HG03025 (cell line): ENCODE measurements around the gene ADAM12.

Source experiments
- ATAC-seq: cut with Tn5 transposase; IDR thresholded peaks from one replicate; pipeline ENCODE4 v1.9.1; 2021; ENCODE audit warnings: mild to moderate bottlenecking, moderate library complexity; ENCODE audit not compliant: unreplicated experiment, low FRiP score

ADAM12 gene

DNA sequence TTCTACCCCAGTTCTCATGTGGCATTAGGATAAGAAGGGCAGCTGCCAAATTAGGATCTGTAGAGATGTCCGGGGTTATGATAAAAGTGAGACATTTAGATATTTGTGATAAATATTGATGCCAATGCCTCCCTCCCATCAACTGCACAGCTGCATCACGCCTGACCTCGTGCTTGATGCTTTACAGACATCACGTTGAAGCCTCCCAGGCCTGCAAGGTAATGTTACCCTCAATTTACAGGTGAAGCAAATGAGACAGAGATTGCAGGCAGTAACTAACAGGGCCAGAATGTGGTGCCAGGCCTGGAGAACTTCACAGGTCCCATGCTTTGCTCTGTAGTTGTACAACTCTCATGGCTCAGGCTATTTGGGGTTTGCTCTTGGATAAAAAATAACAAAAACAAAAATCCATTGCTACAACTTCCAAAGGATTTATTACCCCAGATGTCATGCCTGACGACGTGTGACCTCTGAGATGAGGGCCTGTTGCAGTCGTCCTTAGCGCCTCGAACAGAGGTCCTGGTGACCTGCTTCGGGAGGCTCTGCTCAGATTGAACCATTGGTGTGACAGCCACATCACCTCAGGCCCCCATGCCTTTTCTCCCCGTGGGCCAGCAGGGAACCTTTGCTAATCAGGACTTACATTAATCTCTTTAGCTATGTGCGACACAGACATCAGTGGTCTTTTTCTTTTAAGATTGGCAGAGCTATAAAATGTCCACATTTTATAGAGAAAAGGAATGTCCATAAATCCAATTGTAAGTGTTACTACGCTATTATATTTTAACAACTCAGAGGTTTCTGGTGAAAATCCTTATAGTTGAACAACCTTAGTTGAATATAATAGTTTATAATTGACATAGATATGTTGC is 169.3 kb downstream of the ADAM12 start:
- ATAC-seq = no peak

DNA sequence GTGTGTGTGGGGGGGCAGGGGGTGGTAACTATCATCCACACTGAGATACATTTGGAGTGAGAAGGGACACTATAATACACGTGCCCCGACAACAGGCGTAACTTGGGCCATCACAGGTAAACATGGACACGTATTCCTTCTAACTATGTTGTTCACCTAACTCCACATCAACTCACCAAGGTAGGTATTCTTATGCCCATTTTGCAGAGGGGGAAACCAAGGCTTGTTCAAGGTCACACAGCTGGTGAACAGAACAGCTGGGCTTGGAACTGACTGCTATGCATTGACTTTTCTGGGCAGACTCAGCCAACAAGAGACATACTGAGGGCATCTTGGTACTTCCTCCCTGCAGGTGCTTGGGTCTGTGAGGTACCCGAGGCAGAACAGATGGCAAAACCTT is 170.1 kb downstream of the ADAM12 start:
- ATAC-seq = no peak

DNA sequence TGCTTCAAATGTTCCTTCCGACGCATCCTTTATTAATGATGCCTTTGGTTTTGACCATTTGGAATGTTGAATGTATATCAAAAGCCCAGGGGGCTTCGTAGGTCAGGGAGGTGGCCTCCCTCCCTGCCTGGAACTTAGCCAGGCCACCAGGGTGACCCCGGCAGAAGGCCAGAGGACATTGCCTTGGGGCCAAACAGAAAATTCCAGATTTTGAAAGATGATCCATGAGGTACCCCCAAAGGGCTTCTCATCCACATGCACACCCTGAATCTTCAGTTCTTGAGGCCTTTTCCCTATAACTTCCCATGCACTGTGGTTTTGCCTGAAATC is 171.7 kb downstream of the ADAM12 start:
- no peak for ATAC-seq

DNA sequence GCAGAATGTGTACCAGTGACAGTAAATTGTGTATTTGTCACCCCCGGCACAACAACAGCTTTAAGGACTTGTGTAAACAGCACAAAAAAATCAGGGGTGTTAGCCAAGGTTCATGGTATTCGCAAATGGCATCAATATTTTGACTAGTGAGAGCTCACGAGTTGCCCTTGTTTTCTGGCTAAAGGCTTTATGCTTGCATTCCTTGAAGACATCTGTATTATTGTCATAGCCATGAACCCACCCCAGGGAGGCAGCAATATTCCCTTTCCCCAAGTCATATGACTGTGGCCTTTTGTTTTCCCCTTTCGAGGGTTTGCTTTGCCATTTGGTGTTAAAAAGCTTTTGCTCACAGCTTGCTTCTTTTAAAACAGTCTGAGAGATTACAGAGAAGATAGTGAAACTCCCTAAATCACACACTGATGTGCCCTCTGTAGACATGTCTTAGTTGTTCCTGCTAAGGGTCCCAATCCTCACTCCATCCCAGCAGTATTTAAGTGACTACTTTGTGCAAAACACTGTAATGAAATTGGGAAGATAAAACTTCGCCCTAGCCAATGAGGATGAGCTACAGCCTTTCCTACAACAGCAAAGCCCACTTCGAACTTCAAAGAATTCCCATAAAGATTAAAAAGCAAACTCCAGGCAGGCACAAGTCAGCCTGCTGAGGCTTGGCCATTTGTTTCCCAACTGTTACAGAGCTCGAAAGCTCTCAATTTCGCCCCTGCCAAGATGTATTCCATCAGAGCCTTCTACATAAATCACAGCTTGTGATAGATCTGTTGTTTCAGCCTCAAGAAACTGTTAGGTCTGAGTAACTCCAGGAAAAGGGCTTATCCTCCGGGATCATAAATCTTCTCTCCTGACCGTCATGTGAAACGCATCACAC is 172.3 kb downstream of the ADAM12 start:
- no peak for ATAC-seq

DNA sequence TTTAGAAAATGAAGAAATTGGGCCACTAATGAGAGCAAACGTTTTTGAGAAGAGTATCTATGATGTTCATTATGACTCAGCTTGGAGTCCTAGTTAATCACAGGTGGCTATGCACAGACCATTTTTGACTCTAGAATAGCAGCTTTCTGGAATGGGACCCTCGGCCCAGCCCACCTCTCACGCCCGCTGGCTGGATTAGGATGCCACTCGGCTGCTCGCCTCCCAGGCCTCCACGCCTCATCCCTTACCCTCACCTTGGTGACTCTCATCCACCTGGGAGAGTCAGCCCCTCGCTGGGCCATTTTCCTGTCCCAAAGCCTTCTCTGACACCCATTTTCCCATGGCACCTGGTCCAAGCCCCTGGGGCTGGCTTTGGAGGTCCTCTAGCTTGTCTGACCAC is 173.6 kb downstream of the ADAM12 start:
- no peak for ATAC-seq

DNA sequence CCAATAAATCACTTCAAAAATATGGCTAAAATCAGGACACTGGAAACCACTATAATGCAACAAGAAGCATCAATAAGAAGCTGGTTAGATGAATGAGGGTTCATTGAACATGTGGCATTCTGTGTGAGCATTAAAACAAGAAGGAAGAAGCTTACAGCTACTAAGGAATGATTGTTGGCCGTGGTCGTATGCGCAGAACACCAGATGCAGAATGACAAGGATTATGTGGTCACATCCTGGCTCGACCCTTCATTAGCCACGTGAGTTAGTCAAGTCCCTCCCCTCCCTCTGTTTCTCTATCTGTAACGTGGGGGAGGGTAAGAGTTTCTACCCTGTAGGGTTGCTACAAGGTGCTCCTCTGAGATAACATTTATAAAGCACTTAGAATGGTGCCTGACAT is 174.3 kb downstream of the ADAM12 start:
- no peak for ATAC-seq

DNA sequence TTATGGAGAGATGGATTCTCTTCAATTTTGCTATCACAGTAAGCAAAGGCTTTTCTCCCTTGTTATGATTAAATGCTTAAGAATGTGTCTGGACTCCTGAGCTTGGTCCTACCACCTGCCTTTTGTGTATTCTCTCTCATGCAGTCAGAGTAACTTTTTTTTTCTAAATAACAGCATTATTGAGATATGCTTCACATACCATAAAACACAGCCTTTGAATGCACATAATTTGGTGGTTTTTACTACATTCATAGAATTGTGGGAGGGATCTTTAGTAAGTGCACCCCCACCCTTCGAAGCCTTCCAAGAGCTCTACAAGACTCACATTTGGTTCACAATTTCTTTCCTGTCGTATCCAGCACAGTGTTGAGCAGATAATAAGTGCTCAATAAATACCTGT is 175.5 kb downstream of the ADAM12 start:
- ATAC-seq = no peak

DNA sequence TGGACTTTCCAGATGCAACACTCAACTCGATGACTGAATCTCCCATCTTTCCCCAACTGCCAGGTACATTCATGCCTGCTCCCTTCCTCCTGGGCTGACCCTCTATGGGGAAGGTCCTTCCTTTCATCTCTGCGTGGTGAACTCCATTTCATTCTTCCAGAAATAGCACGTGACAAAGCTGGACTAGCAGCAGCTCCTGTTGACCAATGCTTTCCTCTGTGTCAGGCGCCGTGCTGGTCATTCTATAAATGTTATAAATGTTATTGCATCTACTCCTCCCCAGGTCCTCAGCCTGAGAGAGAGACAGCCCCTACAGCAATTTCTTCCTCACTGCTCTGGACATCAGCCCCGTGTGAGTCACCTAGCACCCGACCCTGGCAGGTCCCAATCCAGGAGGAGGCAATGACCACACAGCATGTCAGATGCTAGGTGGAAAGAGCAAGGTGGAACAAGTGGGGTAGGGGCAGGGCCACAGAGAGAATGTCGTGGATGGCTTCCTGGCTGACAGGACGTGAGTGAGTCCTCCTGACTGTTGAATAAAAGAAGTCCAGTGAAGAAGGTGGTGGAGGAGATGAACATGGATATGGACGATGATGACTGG is 178.1 kb downstream of the ADAM12 start:
- no peak for ATAC-seq

DNA sequence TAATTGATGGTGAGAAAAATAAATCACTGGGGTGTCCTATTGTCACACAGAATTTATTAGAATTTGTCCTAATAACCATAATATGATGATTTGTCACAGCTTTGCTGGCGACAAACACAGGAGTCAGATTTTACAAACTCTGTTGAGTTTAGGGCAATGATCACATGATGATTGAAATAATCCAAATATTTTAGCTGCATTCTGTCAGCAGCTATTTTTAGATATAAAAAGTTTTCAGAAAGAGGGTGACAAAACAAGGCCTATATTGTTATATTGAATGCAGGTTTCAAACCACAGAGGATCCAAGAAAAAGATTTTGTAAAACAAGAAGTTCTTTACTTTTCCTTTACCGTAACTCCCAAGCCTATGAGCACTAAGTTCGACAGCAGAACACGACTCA is 178.8 kb downstream of the ADAM12 start:
- no peak for ATAC-seq

DNA sequence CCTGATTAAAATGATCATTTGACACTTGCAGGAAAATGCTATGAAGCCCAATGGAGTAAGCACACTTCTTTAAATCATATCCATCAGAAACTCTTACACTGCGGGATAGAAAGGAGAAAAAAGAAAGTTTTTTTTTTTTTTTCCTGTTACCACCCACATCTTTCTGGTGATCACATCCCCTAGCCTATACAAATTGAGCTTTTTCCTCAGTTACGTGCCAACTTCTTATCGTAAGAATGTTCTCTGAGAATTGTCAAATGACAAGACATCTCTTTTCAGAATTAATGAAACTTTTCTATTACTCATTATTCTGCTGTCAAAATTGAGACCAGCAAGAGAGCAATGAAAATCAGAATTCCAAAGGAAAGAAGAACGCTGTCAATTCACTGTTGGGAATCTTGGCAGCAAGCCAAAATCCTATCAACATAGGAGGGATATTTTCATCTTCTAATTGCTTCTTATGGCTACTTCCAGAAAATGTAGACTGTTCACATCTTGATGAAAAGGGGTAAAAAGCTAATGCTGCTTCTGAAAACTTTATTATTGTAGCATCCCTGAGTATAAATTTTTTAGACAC is 179.5 kb downstream of the ADAM12 start:
- ATAC-seq = no peak

DNA sequence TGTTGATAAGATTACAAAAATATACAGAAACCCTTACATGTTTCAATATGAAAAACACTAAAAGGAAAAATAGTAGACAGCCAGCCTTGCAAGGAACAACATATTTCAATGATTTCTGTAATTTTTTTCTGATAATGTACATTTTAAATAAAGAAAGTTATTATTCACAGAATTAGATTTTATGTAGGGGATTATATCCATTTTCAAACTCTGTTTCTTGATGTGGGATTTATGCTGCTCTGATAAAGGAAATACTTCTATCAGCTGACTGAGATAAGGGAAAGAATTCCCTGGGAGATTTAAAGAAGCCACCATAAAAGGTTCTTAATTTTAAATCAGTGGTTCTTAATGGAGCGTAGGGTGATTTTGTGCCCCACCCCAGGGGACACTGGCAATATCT is 180.4 kb downstream of the ADAM12 start:
- no peak for ATAC-seq

DNA sequence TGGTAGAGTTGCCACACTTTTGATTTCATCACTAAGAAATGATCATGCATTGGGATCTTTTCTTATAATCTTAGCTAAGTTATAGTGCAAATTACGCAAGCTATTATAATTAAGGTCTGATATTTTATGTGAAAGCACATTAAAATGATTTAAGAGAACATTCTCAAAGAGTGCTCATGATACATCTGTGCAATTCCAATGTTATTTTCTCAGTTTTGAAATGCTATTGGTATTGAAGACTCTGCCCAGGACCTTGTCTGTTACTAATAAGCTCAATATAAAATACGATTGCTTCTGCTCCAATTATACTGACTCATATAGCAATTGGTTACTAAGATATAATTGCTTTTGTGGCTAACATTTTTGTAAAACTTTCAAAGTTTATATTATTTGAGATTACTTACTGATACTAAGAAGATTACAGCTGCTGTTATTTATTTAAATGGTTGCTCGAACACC is 180.9 kb downstream of the ADAM12 start:
- ATAC-seq = no peak

DNA sequence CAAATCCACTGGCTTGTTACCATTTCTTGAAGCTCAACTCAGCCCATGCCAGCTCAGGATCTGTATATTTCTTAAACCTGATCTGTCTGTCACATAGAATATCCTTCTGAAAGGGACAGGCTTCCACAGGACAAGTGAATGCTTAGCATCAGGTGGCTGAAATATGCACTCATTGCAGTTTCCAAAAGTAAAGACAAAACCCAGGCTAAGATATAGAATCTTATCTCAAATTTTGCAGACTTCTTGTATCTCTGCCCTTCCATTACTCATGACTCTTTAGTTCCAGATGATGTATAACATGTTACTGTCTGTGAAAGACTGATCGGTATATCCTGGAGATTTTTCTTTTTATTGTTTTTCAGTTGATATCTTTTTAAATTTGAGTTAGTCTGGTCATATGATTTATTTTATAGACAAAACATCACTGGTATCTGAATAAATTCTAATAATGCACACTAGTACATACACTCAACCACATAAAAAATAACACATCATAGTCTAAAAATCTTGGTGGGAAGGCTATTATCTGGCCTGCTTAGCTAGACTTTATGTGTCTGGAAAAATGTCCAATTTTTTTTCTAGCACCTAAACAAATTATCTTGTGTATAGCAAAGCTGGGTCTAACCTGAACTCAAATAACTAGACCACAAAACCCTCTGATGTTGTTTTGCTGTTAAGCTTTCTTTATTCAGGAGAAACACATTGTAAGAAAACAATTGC is 182.6 kb downstream of the ADAM12 start:
- ATAC-seq = no peak

DNA sequence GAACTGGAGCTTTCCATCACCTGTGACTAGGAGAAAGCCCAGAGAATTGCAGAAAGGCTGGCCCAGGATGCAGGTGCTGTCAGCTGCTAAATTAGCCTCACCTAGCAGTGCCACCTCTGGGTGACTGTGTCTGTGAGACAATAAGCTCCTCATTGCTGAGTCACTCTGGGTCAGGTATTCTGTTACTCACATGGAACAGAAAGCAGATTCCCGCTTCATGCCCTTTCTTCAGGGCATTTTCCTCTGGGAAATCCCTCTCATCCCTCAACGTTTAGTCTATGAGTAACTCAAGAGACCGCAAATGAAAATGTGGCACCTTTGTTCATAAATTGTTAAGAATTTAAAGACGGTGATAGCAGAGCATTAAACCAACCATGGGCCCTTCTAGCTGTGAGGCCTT is 184.0 kb downstream of the ADAM12 start:
- no peak for ATAC-seq

DNA sequence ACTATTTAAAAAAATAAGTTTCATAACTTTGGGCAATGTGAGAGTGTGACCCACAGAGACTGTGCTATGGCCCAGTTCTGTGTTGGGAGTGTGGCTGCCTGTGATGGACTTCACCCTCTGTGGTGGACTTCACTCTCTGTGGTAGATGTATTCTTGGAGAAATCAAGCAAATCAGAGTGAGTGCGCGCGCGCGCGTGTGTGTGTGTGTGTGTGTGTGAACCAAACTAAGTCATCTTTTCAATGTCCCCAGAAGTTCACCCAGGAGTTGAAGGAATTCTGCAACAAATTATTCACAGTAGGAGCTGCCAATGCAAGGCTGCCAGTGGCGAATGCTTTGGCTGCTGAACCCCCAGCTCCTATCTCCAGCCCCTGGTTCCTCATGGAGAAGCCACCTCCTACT is 184.5 kb downstream of the ADAM12 start:
- no peak for ATAC-seq

DNA sequence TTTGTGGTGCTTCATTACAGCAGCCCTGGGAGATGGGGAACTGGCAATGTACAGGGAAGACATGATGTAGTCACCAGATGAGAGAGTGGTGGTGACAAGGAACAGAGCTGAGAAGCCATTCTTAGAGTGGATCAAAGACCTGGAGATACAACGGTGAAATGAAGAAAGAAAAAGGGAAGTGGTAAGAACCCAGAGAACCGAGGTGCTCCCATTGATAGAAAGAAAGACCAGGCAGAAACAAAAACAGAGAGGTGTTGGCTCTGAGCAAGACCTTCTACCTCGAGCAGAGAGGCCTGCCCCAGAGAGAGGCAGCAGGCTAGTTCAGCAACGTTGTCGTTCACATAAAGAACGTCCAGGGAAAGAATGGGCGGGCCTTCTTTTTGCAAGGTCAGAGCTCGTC is 186.7 kb downstream of the ADAM12 start:
- no peak for ATAC-seq

DNA sequence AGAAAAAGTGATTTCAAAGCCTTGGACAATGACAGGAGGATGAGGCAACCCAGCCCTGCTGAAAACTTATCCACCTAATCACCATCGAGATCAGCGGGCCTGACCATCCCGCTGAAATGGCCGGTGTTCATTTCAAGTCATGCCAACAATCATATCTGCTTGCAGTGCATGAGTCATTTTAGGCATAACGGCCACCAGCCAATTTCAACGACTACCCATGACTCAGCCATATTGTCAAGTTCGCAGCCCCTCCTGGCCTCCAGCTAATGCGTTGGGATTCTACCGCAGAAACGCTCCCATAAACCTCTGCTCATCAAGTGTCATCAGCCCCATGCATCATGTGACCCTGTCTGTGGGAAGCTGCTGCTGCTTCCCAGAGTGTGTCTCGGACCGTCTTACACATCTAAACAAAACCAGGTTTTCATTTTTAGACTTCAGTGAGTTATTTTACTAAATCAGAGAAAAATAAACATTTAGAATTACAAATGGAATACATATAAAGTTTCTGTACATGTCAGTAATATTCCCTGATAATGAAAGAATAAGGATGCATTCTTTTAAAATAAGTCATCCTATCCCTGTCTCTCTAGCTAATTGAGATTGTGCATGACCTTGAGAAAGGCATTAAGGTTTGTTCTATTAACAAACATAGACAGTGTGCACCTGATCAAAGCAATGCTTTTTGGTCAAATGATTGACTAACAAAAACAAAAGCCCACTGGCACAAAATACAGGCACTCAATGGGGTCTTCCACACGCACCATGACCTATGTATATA is 188.9 kb downstream of the ADAM12 start:
- no peak for ATAC-seq

DNA sequence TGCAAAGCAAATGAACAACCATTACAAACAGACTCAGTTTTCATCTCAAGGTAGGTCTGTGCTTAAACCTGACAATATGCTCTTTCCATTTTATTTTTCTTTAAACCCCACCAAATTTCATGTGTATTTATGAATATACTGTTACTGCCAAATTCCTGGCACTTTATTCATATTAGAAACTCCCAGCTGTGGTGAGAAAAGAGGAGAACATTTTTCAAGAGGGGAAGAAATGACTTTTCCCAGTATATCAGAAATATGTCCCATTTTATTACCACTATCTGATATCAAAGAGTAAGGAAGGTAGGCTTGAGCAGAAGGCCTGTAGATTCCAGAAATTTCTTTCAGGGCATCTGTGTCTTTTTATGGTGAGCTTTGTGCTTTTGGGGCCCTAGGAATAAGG is 189.6 kb downstream of the ADAM12 start:
- ATAC-seq = no peak

DNA sequence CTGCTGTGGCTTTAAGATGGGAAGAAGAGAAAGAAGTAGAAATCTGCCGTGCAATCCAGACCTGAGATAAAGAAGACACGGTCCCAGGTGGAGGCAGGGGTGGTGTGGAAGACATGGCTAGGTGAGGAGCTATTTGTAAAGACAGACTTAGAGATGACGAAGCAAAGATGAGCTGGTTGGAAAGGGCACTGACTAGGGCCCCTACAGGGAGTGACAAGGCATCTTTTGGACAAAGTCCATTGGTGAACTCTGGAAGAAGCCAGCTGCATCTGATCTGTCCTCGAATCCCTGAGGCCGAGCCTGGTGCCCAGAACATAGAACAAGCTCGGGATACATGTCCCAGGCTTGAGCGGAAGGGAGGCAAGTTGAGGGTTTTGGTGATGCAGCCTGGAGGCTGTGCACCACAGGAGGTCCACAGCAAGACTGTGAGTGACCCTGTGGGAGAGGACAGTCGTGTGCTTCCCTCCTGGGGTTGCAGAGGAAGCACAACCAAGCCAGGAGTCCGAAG is 191.2 kb downstream of the ADAM12 start:
- no peak for ATAC-seq
